HepG2 (cell line): Measurements from ENCODE around the gene MICAL3. TPM values are rescaled to one million over a fixed set of nuclear protein-coding genes. Genes with fewer than 3 reads are reported as not detected.

Experiments used
- ATAC-seq: fragments of 200-7000 bp; cut with Tn5 transposase; 3 replicates; pipeline ENCODE4 v1.9.1; 2020; ENCODE audit warnings: mild to moderate bottlenecking, moderate library complexity
- BruUV-seq: library from RNA; stranded (reverse); fragments of 400-500 nt; replicated peaks from 2 replicates; lab custom pipeline; 2021; lab: Mats Ljungman, UMichigan
- CTCF ChIA-PET: fragments of 300-600 bp; formaldehyde crosslinking; extraction: SDS; loops from one replicate; lab custom pipeline; 2021; ENCODE audit warnings: low total read pairs, inconsistent platforms, low intra/inter-chr PET ratio; lab: Yijun Ruan, JAX
- POLR2A ChIA-PET: fragments of 350-600 bp; sonication (Branson Sonifier 250); formaldehyde crosslinking; loops from one replicate; lab custom pipeline; 2020; ENCODE audit warnings: antibody characterized with exemption, inconsistent platforms; lab: Yijun Ruan, JAX
- DNase-seq: peaks from one replicate; pipeline ENCODE4 v3.0.0-alpha.2; 2015; ENCODE audit warnings: low spot score
- FAIRE-seq: peaks from 3 replicates; lab custom pipeline; 2011; peaks lifted over from hg19 to GRCh38; lab: Jason Lieb, UNC
- H2AFZ ChIP-seq: one replicate; pipeline ENCODE4 v1.6.1; 2011; ENCODE audit warnings: low read length, inconsistent platforms
- H3K27ac ChIP-seq: fragments of 300-600 bp; 3 replicates; pipeline ENCODE4 v1.8.0; 2011; ENCODE audit warnings: mixed run types, mild to moderate bottlenecking, mixed read lengths, low read length, inconsistent platforms; ENCODE audit not compliant: insufficient read depth; ENCODE audit errors: extremely low read length
- H3K27me3 ChIP-seq, 2 experiments: fragments of 200-600 bp in 1 of 2; 2 replicates in 1 of 2; 3 replicates in 1 of 2; pipeline versions ENCODE4 v1.6.0 to v1.8.0; 2011; ENCODE audit warnings: low read length in 2 of 2, mild to moderate bottlenecking in 2 of 2, moderate library complexity in 2 of 2, inconsistent platforms in 1 of 2; ENCODE audit not compliant: insufficient read depth in 2 of 2, control insufficient read depth in 1 of 2
- H3K36me3 ChIP-seq, 2 experiments: fragments of 200-600 bp in 1 of 2; replicated peaks in 1 of 2; 2 replicates in 1 of 2; 3 replicates in 1 of 2; pipeline versions ENCODE4 v1.5.1 to v1.8.0; 2011; ENCODE audit warnings: low read length in 2 of 2, inconsistent platforms in 1 of 2; ENCODE audit not compliant: insufficient read depth in 2 of 2, control insufficient read depth in 1 of 2
- H3K4me1 ChIP-seq: 2 replicates; pipeline ENCODE4 v1.5.1; 2012; ENCODE audit warnings: low read length, inconsistent platforms; ENCODE audit not compliant: insufficient read depth
- H3K4me2 ChIP-seq: 2 replicates; pipeline ENCODE4 v1.6.0; 2011; ENCODE audit warnings: low read depth, low read length, inconsistent platforms
- H3K4me3 ChIP-seq, 3 experiments: fragments of 200-600 bp in 1 of 3; sonication (generic), shearing (Covaris generic) in 1 of 3; replicated peaks in 1 of 3; 2 replicates each; pipeline ENCODE4 v1.5.1; 2011 to 2016; ENCODE audit warnings: low read length in 3 of 3, inconsistent platforms in 2 of 3, low read depth in 2 of 3, mild to moderate bottlenecking in 2 of 3, control low read depth in 1 of 3, mixed read lengths in 1 of 3; ENCODE audit not compliant: insufficient read depth in 1 of 3
- H3K79me2 ChIP-seq: one replicate; pipeline ENCODE4 v1.6.1; 2011; ENCODE audit warnings: low read length, inconsistent platforms; ENCODE audit not compliant: insufficient read depth
- H3K9ac ChIP-seq: 2 replicates; pipeline ENCODE4 v1.6.0; 2011; ENCODE audit warnings: mild to moderate bottlenecking, low read depth, low read length, inconsistent platforms; ENCODE audit not compliant: insufficient read depth
- H3K9me3 ChIP-seq: 2 replicates; pipeline ENCODE4 v1.5.1; 2012; ENCODE audit warnings: mild to moderate bottlenecking, low read length
- H4K20me1 ChIP-seq: 2 replicates; pipeline ENCODE4 v1.6.0; 2011; ENCODE audit warnings: inconsistent platforms, mild to moderate bottlenecking, low read length, moderate library complexity; ENCODE audit not compliant: insufficient read depth
- EED ChIP-seq: sonication (generic); formaldehyde crosslinking; IDR thresholded peaks from 2 replicates; pipeline ENCODE4 v1.5.0; 2020; ENCODE audit warnings: mild to moderate bottlenecking, missing genetic modification reagents
- ELF1 ChIP-seq: sonication (generic); formaldehyde crosslinking; IDR thresholded peaks from 2 replicates; pipeline ENCODE4 v1.4.0; 2020; ENCODE audit warnings: missing genetic modification reagents
- EZH2 ChIP-seq: conservative IDR thresholded peaks from 2 replicates; pipeline ENCODE4 v1.6.1; 2012; ENCODE audit warnings: mild to moderate bottlenecking, low read depth, low read length, moderate library complexity
- FOSL2 ChIP-seq: sonication (generic); formaldehyde crosslinking; IDR thresholded peaks from 2 replicates; pipeline ENCODE4 v1.4.0; 2020; ENCODE audit warnings: missing genetic modification reagents
- HMGA1 ChIP-seq: sonication (generic); formaldehyde crosslinking; conservative IDR thresholded peaks from 2 replicates; pipeline ENCODE4 v1.4.0; 2020; ENCODE audit warnings: missing genetic modification reagents
- HNF4G ChIP-seq, 2 experiments: sonication (generic) in 1 of 2; formaldehyde crosslinking in 1 of 2; IDR thresholded peaks; 2 replicates each; pipeline versions ENCODE4 v1.4.0 to v1.6.1; 2011 to 2020; ENCODE audit warnings: borderline replicate concordance in 2 of 2, low read depth in 2 of 2, mild to moderate bottlenecking in 2 of 2, low read length in 1 of 2, missing genetic modification reagents in 1 of 2, moderate library complexity in 1 of 2
- IRF2 ChIP-seq: IDR thresholded peaks from 2 replicates; pipeline ENCODE4 v1.6.1; 2018; ENCODE audit warnings: missing genetic modification reagents, missing compliant biosample characterization
- KLF15 ChIP-seq: sonication (generic); formaldehyde crosslinking; IDR thresholded peaks from 2 replicates; pipeline ENCODE4 v1.8.1; 2023; ENCODE audit warnings: borderline replicate concordance, mild to moderate bottlenecking, inconsistent platforms, missing genetic modification reagents, mixed read lengths
- MXD4 ChIP-seq: IDR thresholded peaks from 2 replicates; pipeline ENCODE4 v1.6.1; 2016; ENCODE audit warnings: mild to moderate bottlenecking, missing biosample characterization, missing genetic modification reagents
- NR2F6 ChIP-seq, 2 experiments: IDR thresholded peaks; 2 replicates each; pipeline ENCODE4 v1.6.1; 2016; ENCODE audit warnings: antibody characterized with exemption in 1 of 2, mild to moderate bottlenecking in 1 of 2
- RFX3 ChIP-seq: IDR thresholded peaks from 2 replicates; pipeline ENCODE4 v1.6.1; 2016; ENCODE audit warnings: missing biosample characterization, missing genetic modification reagents
- STAG1 ChIP-seq: sonication (generic); formaldehyde crosslinking; IDR thresholded peaks from 2 replicates; pipeline ENCODE4 v1.4.0; 2020; ENCODE audit warnings: missing genetic modification reagents
- TAF1 ChIP-seq: sonication (generic); formaldehyde crosslinking; IDR thresholded peaks from 2 replicates; pipeline ENCODE4 v1.4.0; 2020; ENCODE audit warnings: missing genetic modification reagents
- ZC3H4 ChIP-seq: sonication (generic); formaldehyde crosslinking; IDR thresholded peaks from 2 replicates; pipeline ENCODE4 v1.4.0; 2020; ENCODE audit warnings: missing genetic modification reagents, borderline replicate concordance
- ZMAT3 ChIP-seq: sonication (generic); formaldehyde crosslinking; conservative IDR thresholded peaks from 2 replicates; pipeline ENCODE4 v1.7.0; 2021; ENCODE audit warnings: missing genetic modification reagents
- ZNF256 ChIP-seq: sonication (generic); formaldehyde crosslinking; conservative IDR thresholded peaks from 2 replicates; pipeline ENCODE4 v1.4.0; 2020; ENCODE audit warnings: missing genetic modification reagents
- ZNF337 ChIP-seq: sonication (generic); formaldehyde crosslinking; IDR thresholded peaks from 2 replicates; pipeline ENCODE4 v1.5.1; 2020; ENCODE audit warnings: missing genetic modification reagents, low read depth, mild to moderate bottlenecking, borderline replicate concordance
- ZNF460 ChIP-seq: sonication (generic); formaldehyde crosslinking; IDR thresholded peaks from 2 replicates; pipeline ENCODE4 v1.5.1; 2020; ENCODE audit warnings: missing genetic modification reagents, mild to moderate bottlenecking, borderline replicate concordance
- ZNF530 ChIP-seq: sonication (generic); formaldehyde crosslinking; IDR thresholded peaks from 2 replicates; pipeline ENCODE4 v1.5.0; 2020; ENCODE audit warnings: low read depth, mild to moderate bottlenecking, missing genetic modification reagents
- ZNF780A ChIP-seq: sonication (generic); formaldehyde crosslinking; IDR thresholded peaks from 2 replicates; pipeline ENCODE4 v1.8.0; 2022; ENCODE audit warnings: mild to moderate bottlenecking, missing genetic modification reagents, moderate library complexity
- WGBS: methylation state at CpG from one replicate; pipeline ENCODE4 v1.1.6; 2017; ENCODE audit warnings: low lambda C conversion rate; 5-methylcytosine and 5-hydroxymethylcytosine counted together
- in situ Hi-C: cut with HindIII; loops from 2 replicates; pipeline ENCODE4 v1.10.0; 2017; ENCODE audit warnings: low pct_unique_long_range_greater_than_20kb; ENCODE audit not compliant: extremely low pct_ligation_motif_present
- intact Hi-C: fragments of 100-400 bp; cut with micrococcal nuclease; formaldehyde crosslinking; loops from one replicate; pipeline ENCODE4 v1.10.0; 2022; ENCODE audit not compliant: unreplicated experiment
- polyA plus RNA-seq, 8 experiments: library from polyadenylated mRNA; depleted of rRNA in 3 of 8; stranded (reverse) in 7 of 8; unstranded in 1 of 8; fragments of >200 nt; fragmentation: Illumina TruSeq in 4 of 8; extraction: Trizol in 4 of 8; gene quantifications; 2 replicates each; pipeline versions ENCODE4 v1.2.1 to v1.2.3, GENCODE V29; 2011 to 2016; ENCODE audit warnings: low read depth in 4 of 8, missing spikeins in 1 of 8, mixed read lengths in 1 of 8; ENCODE audit not compliant: insufficient read depth in 1 of 8
- total RNA-seq, 5 experiments: library from RNA; depleted of rRNA; stranded (reverse); fragments of >200 nt; fragmentation: Illumina TruSeq; extraction: Trizol; gene quantifications; 2 replicates each; pipeline ENCODE4 v1.2.3, GENCODE V29; 2016; ENCODE audit warnings: low read depth in 1 of 5
- TF ChIP-seq, protein P1 (sequence below): IDR thresholded peaks from 2 replicates; pipeline ENCODE4 v1.6.1; 2016; ENCODE audit warnings: low read depth, borderline replicate concordance

Gene MICAL3
- total and polyA plus RNA-seq, 2 of the 13 experiments (the other 11 are each of a cell fraction or from before 2014, with no cell fraction given) = 5.3 to 12.5 TPM

DNA sequence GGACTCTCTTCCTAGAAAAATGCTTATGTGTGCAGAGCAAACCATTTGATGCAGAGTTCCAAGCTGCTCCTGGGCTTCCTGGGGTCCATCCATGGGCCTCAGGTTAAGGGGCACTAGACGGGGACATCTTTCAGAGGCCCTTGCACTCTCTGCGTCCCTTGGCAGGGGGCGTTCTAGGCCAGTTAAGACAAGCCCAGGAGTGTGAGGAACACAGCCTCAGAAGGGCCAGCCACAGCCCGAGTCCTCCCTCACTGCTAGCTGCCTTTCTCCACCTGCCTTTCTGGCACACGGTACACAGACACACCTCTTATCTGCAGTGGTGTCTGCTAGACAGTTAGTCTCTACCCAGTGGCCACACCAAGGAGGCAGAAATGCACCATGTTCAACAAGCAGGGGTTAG, 232.1 kb downstream of the MICAL3 start:
- Histone ChIP-seq H3K4me2 (no peak overlapping the region), H2AFZ (no peak overlapping the region), H3K27me3 (no peaks in the 10 kb centered on the region; a peak in 1 of 5 replicates), H3K9ac (no peak overlapping the region), H4K20me1 (no peaks in the 10 kb centered on the region), H3K27ac (no peak overlapping the region), H3K79me2 (no peaks in the 10 kb centered on the region), H3K4me1 (peaks cover 3% of the 10 kb centered on the region), H3K4me3 (no peak overlapping the region), H3K9me3 (no peaks in the 10 kb centered on the region), H3K36me3 (peaks cover 4 to 6% of the 10 kb centered on the region in 2 experiments; a peak in 2 of 5 replicates)
- in situ Hi-C loops (no loop called here), intact Hi-C loops (no loop called here)
- no TSS peak for BruUV-seq
- WGBS = 87% methylated on average over 3 of the region's 5 CpGs
- no peak for TF ChIP-seq NR2F6 (IDR thresholded peaks at IDR 0.05)
- TF ChIP-seq NR2F6 (CRISPR knock-in tag; IDR thresholded peaks at IDR 0.05) = no peak
- TF ChIP-seq STAG1 (CRISPR knock-in tag) = 0 out of 2 replicates have a peak, but pooled peaks have one; percentile 10
- TF ChIP-seq ZMAT3 (CRISPR knock-in tag) = no peak
- no peak for FAIRE-seq
- ChIA-PET POLR2A (no interaction called here), CTCF (no interaction called here)
- no peak for DNase-seq
- ATAC-seq = 0 out of 3 replicates have a peak, but pooled peaks have one; percentile 17

DNA sequence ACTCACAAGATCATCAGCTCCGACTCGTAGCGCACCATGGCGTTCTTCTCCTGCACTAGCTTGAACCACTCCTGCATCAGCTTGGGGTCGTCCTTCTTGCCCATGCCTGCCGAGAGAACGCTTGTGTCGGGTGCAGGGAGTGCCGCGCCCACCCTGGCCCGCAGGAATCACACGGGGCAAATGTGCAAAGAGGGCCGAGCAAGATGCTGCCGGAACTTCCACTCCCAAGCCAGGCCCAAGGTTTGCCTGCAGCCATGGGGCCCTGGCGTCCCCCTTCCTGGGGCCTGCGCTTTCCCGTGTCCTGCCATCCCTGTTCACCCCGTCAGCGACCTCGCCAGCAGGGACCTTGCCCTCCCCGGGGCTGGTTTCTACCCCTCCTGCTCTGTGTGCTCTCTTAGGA, 233.2 kb downstream of the MICAL3 start:
- H3K79me2 ChIP-seq = no peaks in the 10 kb centered on the region
- CTCF ChIA-PET = no interaction called here
- no peak overlapping the region for H3K9ac ChIP-seq
- in situ Hi-C loops (no loop called here), intact Hi-C loops (no loop called here)
- H3K4me2 ChIP-seq = no peak overlapping the region
- BruUV-seq = no TSS peak
- peaks cover 14% of the 10 kb centered on the region for H3K4me1 ChIP-seq
- WGBS = 90% methylated on average over 13 of the region's 21 CpGs
- TF ChIP-seq HMGA1 (no peak), ZNF337 (no peak), ZNF780A (no peak), ELF1 (CRISPR knock-in tag) (no peak), ZC3H4 (CRISPR knock-in tag) (no peak), KLF15 (CRISPR knock-in tag) (no peak), ZNF530 (CRISPR knock-in tag) (no peak), HNF4G (IDR thresholded peaks at IDR 0.05; ENCODE audit: borderline replicate concordance, low read depth, low read length) (no peak), HNF4G (CRISPR knock-in tag; IDR thresholded peaks at IDR 0.05; ENCODE audit: borderline replicate concordance, low read depth) (no peak), FOSL2 (CRISPR knock-in tag) (no peak), ZNF256 (CRISPR knock-in tag) (no peak), EZH2 (no peak), MXD4 (CRISPR knock-in tag) (no peak), ZNF460 (no peak), IRF2 (CRISPR knock-in tag) (no peak), RFX3 (CRISPR knock-in tag) (no peak), EED (CRISPR knock-in tag) (no peak), TAF1 (CRISPR knock-in tag) (no peak)
- TF ChIP-seq, protein P1, sequence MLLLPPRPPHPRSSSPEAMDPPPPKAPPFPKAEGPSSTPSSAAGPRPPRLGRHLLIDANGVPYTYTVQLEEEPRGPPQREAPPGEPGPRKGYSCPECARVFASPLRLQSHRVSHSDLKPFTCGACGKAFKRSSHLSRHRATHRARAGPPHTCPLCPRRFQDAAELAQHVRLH = no peak
- no peak overlapping the region for H3K27ac ChIP-seq
- DNase-seq (no peak), FAIRE-seq (no peak), ATAC-seq (no peak)
- POLR2A ChIA-PET = no interaction called here
- no peaks in the 10 kb centered on the region; a peak in 1 of 5 replicates for H3K27me3 ChIP-seq
- H2AFZ ChIP-seq = no peak overlapping the region
- peaks cover 4 to 6% of the 10 kb centered on the region in 2 experiments; a peak in 2 of 5 replicates for H3K36me3 ChIP-seq
- H4K20me1 ChIP-seq = no peaks in the 10 kb centered on the region
- H3K4me3 ChIP-seq = no peak overlapping the region
- H3K9me3 ChIP-seq = no peaks in the 10 kb centered on the region
